GM19043 (cell line): ENCODE results near the gene FRMPD4.

ENCODE experiments used
- ATAC-seq: cut with Tn5 transposase; IDR thresholded peaks from one replicate; pipeline ENCODE4 v1.9.1; 2021; ENCODE audit warnings: low read depth; ENCODE audit not compliant: unreplicated experiment

FRMPD4 gene

GRCh38 chrX:12360383-12360782 is 222.1 kb downstream of the FRMPD4 start:
- no peak for ATAC-seq

- ATAC-seq, result no peak
Measured at GRCh38 chrX:12360986-12361598, 222.8 kb downstream of the FRMPD4 start.

- ATAC-seq, result no peak
Measured at GRCh38 chrX:12363216-12363615, 224.9 kb downstream of the FRMPD4 start.

GRCh38 chrX:12366440-12366839 is 228.2 kb downstream of the FRMPD4 start:
- no peak for ATAC-seq

GRCh38 chrX:12367254-12367653 is 229.0 kb downstream of the FRMPD4 start:
- ATAC-seq, result no peak

GRCh38 chrX:12370497-12370986 is 232.3 kb downstream of the FRMPD4 start:
- no peak for ATAC-seq

- ATAC-seq, result no peak
Measured at GRCh38 chrX:12372111-12372510, 233.8 kb downstream of the FRMPD4 start.

- ATAC-seq, result no peak
Measured at GRCh38 chrX:12374286-12374685, 236.0 kb downstream of the FRMPD4 start.

- ATAC-seq, result no peak
Measured at GRCh38 chrX:12378253-12378652, 240.0 kb downstream of the FRMPD4 start.

GRCh38 chrX:12378706-12379105 is 240.4 kb downstream of the FRMPD4 start:
- ATAC-seq, result no peak

- no peak for ATAC-seq
Measured at GRCh38 chrX:12379671-12380070, 241.4 kb downstream of the FRMPD4 start.

- ATAC-seq, result no peak
Measured at GRCh38 chrX:12383196-12383595, 244.9 kb downstream of the FRMPD4 start.

- no peak for ATAC-seq
Measured at GRCh38 chrX:12390301-12390700, 252.0 kb downstream of the FRMPD4 start.

GRCh38 chrX:12396584-12396983 is 258.3 kb downstream of the FRMPD4 start:
- ATAC-seq, result no peak

GRCh38 chrX:12400218-12400617 is 261.9 kb downstream of the FRMPD4 start:
- no peak for ATAC-seq

- ATAC-seq, result no peak
Measured at GRCh38 chrX:12401252-12401651, 263.0 kb downstream of the FRMPD4 start.

- no peak for ATAC-seq
Measured at GRCh38 chrX:12403474-12404082, 265.3 kb downstream of the FRMPD4 start.

- ATAC-seq, result no peak
Measured at GRCh38 chrX:12405306-12405705, 267.0 kb downstream of the FRMPD4 start.

GRCh38 chrX:12410523-12410922 is 272.2 kb downstream of the FRMPD4 start:
- no peak for ATAC-seq

GRCh38 chrX:12411831-12412230 is 273.6 kb downstream of the FRMPD4 start:
- ATAC-seq, result no peak

GRCh38 chrX:12412561-12412960 is 274.3 kb downstream of the FRMPD4 start:
- ATAC-seq, result no peak

- ATAC-seq, result no peak
Measured at GRCh38 chrX:12419591-12419990, 281.3 kb downstream of the FRMPD4 start.
